Spleen (tissue), 7 donors: Measurements from ENCODE around the gene SPATA1.

ENCODE experiments used
- POLR2A ChIP-seq, 3 donors: fragments of 450-650 bp; IDR thresholded peaks; one replicate each; pipeline ENCODE4 v1.5.1; 2017; ENCODE audit warnings: antibody characterized with exemption in 3 of 3, mild to moderate bottlenecking in 1 of 3
- POLR2AphosphoS5 ChIP-seq, 3 donors: sonication (generic); formaldehyde crosslinking; IDR thresholded peaks; one replicate each; pipeline ENCODE4 v1.5.1; 2017; ENCODE audit warnings: antibody characterized with exemption in 3 of 3
- TF ChIP-seq, protein P1 (sequence below), 11 experiments: fragments of 200-600 bp in 7 of 11; fragments of 450-650 bp in 4 of 11; sonication (generic) in 4 of 11; IDR thresholded peaks in 8 of 11; conservative IDR thresholded peaks in 3 of 11; 1 replicate in 7 of 11; 2 replicates in 4 of 11; pipeline versions ENCODE4 v1.4.0 to v1.8.0; 2016 to 2021; ENCODE audit warnings: antibody characterized with exemption in 11 of 11, inconsistent platforms in 4 of 11, mild to moderate bottlenecking in 1 of 11
- donor health status: DM: no; HTN: no; CAD: no; lungs with moderate emphysema.
- donor health status: DM: no; HTN: no; CAD: no.
- donor health status: DM: no; HTN: no; CAD: no.

DNA sequence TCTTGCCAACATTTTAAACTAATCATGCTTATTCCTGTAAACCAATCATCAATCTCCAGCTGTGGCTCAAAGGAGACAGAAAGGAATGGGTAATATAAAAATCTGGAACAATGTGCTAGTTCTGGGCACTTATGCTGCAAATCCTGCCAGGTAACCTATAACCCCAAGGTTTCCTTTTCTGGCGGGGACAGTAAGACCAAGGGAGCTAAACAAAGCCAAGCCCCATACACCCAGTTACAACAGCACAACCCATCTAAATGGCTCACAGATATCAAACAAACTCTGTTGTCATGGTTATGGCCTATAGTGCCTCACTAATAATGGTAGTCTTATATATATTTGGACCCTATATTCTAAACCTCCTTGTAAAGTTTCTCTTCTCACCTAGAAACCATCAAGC, 104.9 kb downstream of the SPATA1 start:
- TF ChIP-seq, protein P1, sequence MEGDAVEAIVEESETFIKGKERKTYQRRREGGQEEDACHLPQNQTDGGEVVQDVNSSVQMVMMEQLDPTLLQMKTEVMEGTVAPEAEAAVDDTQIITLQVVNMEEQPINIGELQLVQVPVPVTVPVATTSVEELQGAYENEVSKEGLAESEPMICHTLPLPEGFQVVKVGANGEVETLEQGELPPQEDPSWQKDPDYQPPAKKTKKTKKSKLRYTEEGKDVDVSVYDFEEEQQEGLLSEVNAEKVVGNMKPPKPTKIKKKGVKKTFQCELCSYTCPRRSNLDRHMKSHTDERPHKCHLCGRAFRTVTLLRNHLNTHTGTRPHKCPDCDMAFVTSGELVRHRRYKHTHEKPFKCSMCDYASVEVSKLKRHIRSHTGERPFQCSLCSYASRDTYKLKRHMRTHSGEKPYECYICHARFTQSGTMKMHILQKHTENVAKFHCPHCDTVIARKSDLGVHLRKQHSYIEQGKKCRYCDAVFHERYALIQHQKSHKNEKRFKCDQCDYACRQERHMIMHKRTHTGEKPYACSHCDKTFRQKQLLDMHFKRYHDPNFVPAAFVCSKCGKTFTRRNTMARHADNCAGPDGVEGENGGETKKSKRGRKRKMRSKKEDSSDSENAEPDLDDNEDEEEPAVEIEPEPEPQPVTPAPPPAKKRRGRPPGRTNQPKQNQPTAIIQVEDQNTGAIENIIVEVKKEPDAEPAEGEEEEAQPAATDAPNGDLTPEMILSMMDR (IDR thresholded peaks at IDR 0.05 in 8 of 11, conservative IDR thresholded peaks at IDR 0.05 in 3 of 11), result no peak
- TF ChIP-seq POLR2A (IDR thresholded peaks at IDR 0.05) (no peak), POLR2AphosphoS5 (IDR thresholded peaks at IDR 0.05) (no peak)
